Mucosa of gallbladder (tissue), 1 donor: Measurements from ENCODE around the gene SPAG5. TPM values are rescaled to one million over a fixed set of nuclear protein-coding genes. Genes with fewer than 3 reads are reported as not detected.

ENCODE experiments used
- DNase-seq: peaks from one replicate; pipeline ENCODE4 v3.0.0-alpha.2; 2020; ENCODE audit warnings: low spot score
- total RNA-seq: library from RNA; stranded (reverse); gene quantifications from one replicate; pipeline ENCODE4 v1.2.1, GENCODE V29; 2021
- donor health status: DM: no; HTN: no; CAD: no.

SPAG5 gene, protein sequence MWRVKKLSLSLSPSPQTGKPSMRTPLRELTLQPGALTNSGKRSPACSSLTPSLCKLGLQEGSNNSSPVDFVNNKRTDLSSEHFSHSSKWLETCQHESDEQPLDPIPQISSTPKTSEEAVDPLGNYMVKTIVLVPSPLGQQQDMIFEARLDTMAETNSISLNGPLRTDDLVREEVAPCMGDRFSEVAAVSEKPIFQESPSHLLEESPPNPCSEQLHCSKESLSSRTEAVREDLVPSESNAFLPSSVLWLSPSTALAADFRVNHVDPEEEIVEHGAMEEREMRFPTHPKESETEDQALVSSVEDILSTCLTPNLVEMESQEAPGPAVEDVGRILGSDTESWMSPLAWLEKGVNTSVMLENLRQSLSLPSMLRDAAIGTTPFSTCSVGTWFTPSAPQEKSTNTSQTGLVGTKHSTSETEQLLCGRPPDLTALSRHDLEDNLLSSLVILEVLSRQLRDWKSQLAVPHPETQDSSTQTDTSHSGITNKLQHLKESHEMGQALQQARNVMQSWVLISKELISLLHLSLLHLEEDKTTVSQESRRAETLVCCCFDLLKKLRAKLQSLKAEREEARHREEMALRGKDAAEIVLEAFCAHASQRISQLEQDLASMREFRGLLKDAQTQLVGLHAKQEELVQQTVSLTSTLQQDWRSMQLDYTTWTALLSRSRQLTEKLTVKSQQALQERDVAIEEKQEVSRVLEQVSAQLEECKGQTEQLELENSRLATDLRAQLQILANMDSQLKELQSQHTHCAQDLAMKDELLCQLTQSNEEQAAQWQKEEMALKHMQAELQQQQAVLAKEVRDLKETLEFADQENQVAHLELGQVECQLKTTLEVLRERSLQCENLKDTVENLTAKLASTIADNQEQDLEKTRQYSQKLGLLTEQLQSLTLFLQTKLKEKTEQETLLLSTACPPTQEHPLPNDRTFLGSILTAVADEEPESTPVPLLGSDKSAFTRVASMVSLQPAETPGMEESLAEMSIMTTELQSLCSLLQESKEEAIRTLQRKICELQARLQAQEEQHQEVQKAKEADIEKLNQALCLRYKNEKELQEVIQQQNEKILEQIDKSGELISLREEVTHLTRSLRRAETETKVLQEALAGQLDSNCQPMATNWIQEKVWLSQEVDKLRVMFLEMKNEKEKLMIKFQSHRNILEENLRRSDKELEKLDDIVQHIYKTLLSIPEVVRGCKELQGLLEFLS
- total RNA-seq = 6.4 TPM

DNA sequence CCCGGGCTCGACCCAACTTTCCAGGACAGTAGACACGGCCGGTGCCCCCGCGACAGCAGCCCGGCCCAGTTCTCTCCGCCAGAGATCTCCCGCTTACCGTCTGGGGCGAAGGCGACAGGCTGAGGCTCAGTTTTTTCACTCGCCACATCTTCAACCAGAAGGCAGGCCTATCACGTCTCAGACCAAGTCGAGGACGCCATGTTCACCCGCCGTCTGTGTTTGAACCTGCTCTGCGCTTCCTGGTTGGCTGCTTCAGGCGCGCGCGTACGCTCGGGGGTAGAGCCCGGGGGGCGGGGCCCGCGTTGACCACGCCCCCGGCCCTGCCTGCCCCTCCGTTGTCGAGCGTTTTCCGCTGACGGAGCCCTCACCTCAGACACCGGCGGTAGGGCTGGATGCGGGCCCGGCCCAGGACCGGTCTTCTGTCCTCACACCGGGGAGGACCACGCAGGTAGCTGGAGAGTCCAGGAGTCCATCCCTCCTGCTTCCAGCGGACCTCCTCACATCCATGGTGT, at the start of gene SPAG5:
Gene SPAG5 (minus strand): TSS at position 227 of the 512 bp plus-strand sequence. CDS start 79 bp downstream, at position 148.
- peak; percentile 94 for DNase-seq

DNA sequence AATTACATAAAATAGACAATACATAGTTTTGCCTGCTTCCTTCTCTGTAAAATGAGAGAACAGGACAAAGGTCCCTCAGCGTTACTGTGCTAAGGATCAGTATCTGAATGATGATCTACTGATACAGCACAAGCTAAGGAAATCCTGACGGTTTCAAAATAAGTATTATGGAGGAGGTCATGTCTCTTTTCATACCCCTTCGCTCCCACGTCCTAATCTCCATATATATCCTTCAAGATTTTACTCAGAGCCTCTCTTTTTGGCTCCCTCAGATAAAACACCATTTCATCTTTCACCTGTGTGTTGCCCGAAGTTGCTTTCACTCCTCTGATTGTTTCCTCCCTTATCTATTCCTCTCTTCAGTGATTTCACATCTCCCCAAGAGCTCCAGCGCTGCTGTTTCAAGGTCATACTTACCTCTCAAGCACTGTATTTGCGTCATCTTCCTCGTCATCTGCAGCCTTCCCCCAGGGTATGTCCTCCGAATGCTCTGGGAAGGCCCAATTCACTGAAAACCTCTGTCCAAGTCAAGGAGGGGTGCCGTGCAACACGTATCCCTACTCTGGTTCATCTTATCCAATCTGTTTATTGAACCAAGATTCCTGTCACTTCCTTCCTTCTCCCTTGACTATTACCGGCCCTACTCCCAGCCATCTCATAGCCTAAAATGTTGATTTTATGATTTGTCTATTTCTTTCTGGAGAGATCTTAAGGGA, 47.4 kb upstream of the SPAG5 start:
- no peak for DNase-seq

DNA sequence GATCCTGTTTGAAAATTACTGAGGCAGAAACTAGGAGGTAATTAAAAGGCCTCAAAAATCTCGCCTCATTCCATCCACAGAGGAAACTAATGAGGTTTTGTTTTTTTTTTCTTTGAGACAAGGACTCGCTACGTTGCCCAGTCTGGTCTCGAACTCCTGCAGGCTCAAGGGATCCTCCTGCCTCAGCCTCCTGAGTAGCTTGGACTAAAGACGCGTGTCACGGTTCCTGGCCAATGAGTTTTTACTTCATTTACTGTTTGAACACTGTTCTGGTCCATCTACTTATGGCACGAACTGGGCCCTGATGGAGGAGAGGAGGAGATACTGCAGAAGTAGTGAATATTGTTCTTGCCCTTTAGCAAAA, 46.7 kb upstream of the SPAG5 start:
- no peak for DNase-seq

DNA sequence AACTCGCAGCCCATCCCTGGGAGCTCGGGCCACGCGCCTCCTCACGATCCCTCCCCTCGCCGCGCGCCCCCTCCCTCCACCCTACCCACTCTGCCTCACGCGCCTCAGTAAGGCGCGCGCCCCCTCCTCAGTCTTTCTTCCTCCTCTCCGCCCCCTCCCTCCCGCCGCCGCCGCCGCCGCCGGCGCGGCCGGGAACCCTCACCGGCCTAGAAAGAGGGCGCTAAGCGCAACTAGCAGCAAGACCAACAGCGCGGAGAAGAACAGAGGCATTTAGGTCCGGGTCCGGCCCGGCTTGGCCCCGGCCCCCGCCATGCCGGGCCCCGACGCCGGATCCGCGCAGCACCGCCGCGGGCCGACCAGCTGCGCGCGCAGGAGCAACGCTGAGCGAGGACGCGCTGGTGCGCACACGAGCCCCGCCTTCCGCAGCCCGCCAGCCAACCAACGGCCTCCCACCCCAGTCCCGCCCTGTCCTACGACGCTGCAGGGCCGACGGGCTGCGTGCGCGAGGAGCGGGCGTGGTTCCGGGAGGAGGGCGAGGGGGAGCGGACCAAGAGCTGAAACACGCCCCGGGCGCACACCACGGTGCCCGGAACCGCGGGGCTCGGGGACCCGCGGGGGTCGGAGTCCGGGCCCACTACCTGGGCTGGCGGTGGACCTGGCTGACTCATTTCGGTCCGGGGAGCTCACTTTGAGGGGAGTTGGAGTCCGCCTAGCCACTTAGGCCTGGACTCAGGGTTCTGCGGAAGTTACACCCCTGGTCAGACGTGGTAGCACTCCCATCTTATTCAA, 46.2 kb upstream of the SPAG5 start, which contains the start of gene BLTP2:
Gene BLTP2 (minus strand): TSS at position 372 of the 789 bp plus-strand sequence. CDS start 102 bp downstream, at position 270.
- DNase-seq = peak; percentile 95

DNA sequence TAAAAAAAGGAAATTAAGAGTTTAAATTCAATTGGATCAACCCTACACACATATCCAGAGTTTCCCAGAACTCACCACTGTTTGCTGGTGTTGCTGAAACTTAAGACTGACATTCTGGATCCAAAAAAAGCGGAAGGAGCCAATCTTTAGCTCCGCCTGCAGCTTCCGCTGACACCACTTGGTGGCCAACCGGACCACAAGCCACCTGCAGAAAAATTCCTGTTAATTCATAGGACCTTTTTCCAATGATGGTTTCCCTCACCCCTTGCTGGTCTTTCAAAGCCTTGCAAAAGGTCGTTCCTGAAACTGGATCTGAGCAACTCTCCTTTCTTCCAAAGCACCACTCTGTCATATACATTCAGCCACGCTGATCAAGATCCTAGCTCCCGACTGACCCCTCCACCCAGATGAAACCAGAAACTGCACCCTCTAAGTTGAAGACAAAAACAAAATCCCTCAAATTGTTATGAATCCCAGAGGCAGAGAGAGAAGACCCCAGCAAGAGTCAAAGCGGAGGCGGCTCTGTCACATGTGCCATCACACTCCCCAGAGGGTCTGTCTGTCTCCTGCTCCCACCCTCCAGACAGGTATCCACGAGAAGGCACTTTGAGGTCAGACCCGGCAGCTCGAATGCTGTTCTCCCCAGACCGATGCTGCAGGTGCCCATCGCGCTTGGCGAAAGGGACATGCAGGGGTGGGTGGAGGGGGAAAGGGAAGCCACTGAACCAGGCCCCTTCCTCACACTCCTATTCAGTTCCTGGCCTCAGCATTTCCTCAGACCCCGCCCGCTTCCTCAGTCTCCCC, 45.4 kb upstream of the SPAG5 start:
- peak; percentile 21 for DNase-seq

DNA sequence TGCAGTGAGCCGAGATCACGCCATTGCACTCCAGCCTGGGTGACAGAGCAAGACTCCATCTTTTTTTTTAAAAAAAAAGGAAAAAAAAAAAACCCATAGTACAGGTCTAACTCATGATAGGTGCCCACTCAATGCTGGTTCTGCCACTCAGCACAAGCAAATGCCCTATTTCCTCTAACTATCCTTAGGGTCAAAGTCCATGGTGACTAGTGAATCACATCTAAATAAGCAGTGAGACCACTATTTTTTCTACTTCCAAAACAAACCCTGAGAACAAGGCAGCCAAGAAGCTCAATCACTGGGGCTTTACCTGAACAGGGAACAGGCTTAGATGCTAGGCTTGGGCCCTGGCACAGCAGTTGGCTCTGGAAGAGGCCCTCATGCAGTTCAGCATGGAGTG, 42.8 kb upstream of the SPAG5 start:
- DNase-seq = no peak

DNA sequence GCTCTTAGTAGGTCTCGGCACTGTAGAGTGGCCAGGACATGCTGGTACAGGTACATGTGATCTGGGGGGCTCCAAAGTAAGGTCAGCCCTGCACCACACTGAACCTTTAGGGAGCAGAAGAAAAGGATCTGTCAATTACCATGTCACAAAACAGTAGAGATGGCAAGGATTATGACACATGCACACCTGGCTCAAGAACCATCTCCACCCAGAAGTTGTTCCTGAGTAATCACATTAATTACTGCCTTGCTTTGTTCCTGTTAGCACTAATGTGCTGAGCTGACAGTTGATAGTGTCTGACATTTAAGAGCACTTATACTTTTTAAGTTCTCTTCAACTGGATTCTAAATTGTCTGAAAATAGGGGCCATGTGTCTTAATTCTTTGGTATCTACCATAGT, 36.7 kb upstream of the SPAG5 start:
- DNase-seq = no peak

DNA sequence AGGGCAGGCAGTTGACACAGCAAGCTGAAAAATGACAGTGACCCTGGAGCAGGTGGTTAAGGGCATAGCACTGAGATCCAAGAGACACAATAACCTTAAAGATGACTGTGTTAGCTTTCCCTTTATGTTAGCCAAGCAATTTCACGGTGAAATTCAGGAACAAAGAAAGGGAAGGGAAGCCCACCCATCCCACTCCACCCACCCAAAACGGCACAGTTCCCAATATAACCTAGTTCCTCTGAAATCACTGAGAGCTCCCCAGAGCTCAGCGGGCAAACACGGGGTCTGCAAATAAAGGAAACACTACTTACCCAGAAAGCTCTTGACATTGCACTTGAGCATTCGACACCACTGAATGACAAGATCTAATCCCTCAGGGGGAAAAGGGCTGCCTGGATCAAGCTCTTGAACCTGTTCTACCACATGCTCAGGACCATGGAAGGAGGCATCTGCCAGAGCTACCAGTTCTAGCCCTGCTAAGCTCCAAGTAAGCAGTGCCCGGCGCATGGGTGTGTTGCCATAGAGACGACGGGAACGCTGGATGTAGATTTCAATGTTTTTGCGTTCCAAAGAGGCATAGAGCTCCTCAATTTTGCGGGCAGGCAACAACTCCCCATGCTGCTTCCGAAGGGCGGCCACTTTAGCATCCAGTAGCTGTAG, 35.5 kb upstream of the SPAG5 start:
- DNase-seq = no peak

DNA sequence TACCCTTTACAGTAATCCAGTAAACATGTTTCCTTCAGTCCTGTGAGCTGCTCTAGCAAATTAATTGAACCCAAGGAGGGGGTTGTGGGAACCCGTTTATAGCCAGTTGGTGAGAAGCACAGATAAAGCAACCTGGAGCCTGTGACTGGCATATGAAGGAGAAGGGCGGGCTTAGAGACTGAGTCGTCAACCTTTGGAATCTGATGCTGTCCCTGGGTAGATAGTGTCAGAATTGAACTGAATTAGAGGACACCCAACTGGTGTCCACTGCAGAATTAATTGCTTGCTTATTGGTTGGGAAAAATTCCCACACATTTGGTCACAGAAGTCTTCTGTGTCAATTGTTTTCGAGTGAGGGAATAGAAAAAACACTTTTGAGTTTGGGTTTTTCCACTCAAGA, 28.0 kb upstream of the SPAG5 start:
- DNase-seq = no peak

DNA sequence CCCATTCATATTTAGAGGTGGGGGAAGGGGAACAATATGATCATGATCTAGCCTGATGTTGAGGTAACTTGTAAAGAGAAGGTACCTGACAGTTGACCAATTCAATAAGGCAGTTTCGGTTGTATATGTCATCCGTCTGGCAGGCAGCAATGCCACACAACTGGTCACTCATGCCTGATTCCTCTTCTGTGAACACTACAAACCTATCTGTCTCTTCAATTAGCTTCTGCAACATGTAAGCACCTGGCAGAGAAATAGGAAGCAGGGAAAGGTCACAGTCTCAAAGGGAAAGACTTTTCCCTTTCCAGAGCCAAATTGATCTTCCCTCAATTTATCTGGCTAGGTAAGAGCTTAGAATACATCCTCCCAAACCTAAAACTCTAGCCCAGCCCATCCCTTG, 25.3 kb upstream of the SPAG5 start:
- DNase-seq = no peak

DNA sequence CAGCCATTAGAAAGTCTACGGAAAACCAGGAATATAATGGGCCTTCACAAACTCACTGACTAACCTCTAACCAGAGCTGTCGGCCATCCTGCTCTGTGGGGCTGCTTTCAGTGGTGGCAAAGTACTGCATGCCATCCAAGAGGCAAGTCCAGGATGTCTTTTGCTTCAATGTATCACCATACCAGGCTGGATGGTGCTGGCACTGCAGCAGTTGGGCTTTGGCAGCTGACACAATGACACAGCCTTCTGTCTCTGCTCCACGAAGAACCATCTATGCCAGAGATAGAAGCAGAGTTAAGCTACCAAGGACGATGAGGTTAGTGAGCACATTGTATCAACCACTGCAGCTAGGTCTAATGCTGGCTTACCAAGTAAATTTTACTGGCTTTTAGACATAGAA, 24.9 kb upstream of the SPAG5 start:
- DNase-seq = no peak

DNA sequence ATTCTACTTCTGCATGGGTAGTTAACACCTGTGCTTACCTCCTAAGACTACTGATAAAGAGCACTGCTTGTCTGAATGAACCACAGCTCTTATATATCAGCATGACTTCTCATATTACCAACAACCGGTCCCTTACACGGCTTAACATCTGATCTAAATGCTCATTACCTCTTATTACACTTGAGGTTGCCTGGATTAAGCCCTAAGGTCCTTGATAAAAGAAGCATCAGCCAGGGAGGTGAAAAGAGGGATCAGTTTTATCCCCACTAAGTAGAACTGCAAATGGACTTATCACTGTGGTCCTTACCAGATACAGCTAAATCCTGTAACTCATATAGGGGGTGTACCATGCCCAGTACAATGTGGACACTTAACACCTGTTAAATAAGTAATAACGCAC, 23.4 kb upstream of the SPAG5 start:
- DNase-seq = no peak

DNA sequence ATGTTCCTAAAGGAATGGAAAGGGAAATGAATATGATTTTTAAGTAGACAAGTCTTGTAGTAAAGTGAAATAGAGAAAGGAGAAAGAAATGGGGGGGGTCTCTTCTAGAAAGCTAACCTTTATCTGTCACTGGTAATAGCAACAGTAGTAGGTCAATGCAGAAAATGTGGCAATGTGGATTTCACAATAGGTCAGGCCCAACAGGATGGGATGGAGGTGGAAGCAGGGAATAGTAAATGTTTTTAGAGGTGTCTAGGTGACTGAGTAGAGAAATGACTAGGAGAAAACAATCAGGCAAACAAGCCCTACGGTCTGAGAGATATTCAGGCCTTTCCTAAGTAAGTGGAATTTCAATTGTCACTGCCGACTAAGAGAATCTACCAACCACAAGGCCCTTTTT, 21.2 kb upstream of the SPAG5 start:
- DNase-seq = no peak

DNA sequence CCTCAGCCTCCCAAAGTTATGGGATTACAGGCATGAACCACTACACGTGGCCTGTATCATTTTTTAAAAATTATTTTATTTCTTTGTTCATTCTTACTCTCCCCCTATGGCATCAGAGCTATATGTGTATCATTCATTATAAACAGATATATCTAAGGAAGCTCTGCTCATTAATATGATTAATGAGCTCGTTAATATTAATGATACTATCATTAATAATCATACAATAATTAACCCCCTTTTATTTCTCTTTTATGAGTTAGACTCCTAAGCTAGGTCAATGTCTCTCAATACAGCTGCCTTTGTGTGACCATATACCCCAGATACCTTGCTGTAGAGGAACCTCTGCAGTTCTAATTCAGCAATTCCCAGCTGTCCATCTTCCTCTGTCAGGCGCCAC, 19.6 kb upstream of the SPAG5 start:
- DNase-seq = no peak

DNA sequence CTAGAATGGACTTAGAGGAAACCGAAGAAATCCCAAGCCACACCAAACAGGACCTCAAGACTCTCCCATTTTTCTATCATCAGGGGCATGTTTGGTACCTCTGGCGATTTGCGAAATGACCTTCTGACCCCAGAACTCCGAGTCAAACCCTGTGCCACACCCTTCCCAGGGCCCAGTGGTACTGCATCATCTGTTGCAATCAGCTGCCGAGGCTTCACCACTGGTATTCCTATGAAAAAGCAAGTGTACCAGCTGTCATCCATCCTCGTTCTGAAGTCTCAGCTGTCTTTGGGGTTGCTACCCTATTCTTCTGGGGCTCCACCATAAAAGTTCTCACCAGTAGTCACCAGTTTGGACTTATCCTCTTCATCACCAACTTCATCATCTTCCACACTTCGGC, 17.5 kb upstream of the SPAG5 start:
- no peak for DNase-seq

DNA sequence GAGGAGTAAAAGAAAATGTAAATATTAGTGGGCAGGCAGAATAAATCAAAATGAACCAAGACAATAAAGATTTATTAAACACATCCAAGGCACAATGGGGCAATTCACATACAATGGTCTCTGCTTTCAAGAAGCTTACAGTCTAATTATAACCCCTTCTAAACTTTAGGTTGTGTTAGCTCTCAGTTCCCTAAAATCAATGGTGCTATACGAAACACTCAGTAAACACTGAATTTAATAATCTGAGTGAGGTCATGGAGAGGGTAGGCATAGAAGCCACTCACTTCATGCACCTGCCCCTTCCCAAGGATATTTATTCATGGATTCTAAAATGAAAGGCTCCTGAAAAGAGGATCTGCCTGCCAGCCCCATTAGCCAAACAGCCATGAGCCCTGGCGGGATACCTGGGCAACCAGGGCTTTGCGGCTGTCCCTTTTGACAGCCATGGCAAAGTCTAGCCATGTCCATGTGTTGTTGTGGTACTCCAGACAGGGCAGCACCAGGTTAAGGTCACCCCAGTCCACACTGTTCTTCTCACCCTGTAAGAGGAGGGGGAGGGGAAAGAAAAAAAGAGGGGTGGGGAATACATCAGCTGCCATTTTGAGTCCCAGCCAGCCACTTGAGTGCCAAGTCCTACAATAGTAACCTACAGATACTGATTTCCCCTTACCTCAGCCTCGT, 16.6 kb upstream of the SPAG5 start:
- DNase-seq = no peak

DNA sequence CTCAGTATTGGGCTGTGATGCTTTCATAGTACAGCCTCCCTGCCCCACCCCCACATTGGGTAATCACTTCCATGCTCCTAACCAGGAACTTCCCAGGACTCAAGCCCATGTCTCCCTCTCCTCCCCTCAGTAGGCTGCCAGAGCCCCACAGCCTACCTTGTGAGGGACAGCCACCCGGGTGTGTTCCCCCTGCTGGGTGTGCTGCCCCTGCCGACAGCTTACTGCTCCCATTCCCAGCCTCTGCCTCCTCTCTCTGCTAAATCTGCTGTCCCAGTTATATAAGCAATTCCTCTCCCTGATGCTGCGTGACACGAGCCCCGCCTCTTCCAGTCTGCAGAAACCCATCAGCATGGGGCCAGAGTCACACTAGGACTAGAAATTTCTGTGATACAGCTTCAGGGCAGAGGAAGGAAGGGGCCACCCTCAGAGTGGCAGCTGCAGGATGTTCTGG, 15.1 kb upstream of the SPAG5 start, which contains the start of gene RSKR:
Gene RSKR (minus strand): TSS at position 255 of the 451 bp plus-strand sequence. CDS start 24 bp downstream, at position 231.
- no peak for DNase-seq
